Stomach (tissue), 4 donors: ENCODE data around the gene GNGT1.

Source experiments
- EP300 ChIP-seq: sonication (generic); formaldehyde crosslinking; IDR thresholded peaks from one replicate; pipeline ENCODE4 v1.6.1; 2017; ENCODE audit warnings: antibody characterized with exemption
- TF ChIP-seq, protein P1 (sequence below), 7 experiments: fragments of 450-650 bp in 4 of 7; fragments of 200-600 bp in 3 of 7; sonication (generic) in 3 of 7; IDR thresholded peaks; one replicate each; pipeline ENCODE4 v1.5.1; 2016 to 2019; ENCODE audit warnings: antibody characterized with exemption in 7 of 7, control low read depth in 2 of 7, mild to moderate bottlenecking in 1 of 7

DNA sequence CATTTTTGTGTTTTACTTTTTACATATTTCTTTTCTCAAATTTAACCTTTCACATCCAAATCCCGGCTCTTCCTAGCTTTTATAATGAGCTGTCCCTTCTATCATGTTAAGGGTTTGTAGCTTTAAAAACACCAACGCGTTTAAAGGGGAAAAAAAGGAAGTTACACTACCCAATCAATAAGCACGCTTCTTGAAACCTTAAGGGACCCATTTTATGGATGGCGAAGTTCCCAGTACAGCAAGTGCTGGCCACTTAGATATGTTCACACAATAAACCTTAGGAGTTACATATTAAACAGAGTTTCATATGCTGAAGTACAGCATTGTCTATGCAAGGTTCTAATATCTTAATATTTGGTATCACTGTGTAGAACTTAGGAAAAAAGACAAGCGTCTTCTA lies 16.9 kb downstream of the GNGT1 start:
- TF ChIP-seq, protein P1, sequence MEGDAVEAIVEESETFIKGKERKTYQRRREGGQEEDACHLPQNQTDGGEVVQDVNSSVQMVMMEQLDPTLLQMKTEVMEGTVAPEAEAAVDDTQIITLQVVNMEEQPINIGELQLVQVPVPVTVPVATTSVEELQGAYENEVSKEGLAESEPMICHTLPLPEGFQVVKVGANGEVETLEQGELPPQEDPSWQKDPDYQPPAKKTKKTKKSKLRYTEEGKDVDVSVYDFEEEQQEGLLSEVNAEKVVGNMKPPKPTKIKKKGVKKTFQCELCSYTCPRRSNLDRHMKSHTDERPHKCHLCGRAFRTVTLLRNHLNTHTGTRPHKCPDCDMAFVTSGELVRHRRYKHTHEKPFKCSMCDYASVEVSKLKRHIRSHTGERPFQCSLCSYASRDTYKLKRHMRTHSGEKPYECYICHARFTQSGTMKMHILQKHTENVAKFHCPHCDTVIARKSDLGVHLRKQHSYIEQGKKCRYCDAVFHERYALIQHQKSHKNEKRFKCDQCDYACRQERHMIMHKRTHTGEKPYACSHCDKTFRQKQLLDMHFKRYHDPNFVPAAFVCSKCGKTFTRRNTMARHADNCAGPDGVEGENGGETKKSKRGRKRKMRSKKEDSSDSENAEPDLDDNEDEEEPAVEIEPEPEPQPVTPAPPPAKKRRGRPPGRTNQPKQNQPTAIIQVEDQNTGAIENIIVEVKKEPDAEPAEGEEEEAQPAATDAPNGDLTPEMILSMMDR (IDR thresholded peaks at IDR 0.05), result no peak
- TF ChIP-seq EP300, result no peak
